ENCODE results near the gene FBXL22.
"Not testable (repeated sequence)": the region's sequence is repeated elsewhere in the genome, so short reads cannot be mapped to it uniquely, and the experiment has no call there.

- TF ChIP-seq POLR2A (IDR thresholded peaks at IDR 0.05; ENCODE audit: low read depth, low read length); POLR2AphosphoS5 (IDR thresholded peaks at IDR 0.05; ENCODE audit: low read depth, low read length); SPI1 (IDR thresholded peaks at IDR 0.05; ENCODE audit: low read depth, low read length); TAF1 (IDR thresholded peaks at IDR 0.05; ENCODE audit: low read depth, low read length); PAX5 (IDR thresholded peaks at IDR 0.05; ENCODE audit: insufficient read depth, low read length, severe bottlenecking); POU2F2 (IDR thresholded peaks at IDR 0.05; ENCODE audit: low read depth, low read length): not testable (repeated sequence)
Measured at GRCh38 chr15:63617147-63617546, 20.0 kb downstream of the FBXL22 start.

All from GM12891 (cell line).